HS-27A (cell line): ENCODE data around the gene APBB2.

Experiments
- DNase-seq: peaks from one replicate; pipeline ENCODE4 v3.0.0-alpha.2; 2012; ENCODE audit warnings: low read depth, missing footprints

The APBB2 gene

DNA sequence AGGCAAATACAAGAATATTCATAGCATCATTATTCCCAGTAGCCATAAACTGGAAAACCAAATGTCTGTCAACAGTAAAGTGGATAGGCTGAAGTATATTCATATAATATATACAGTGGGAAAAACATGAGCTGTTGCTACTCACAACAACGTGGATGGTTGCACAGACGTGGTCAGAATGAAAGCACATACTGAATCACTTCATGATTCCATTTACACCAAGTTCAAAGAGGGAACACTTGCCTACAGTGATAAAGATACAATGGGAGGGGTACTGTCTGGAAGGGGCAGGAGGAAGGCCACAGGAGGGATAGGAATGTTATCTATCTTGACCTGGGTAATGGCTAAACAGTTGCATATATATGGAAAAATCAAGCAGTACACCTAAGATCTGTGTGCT lies 25.3 kb downstream of the APBB2 start:
- no peak for DNase-seq

DNA sequence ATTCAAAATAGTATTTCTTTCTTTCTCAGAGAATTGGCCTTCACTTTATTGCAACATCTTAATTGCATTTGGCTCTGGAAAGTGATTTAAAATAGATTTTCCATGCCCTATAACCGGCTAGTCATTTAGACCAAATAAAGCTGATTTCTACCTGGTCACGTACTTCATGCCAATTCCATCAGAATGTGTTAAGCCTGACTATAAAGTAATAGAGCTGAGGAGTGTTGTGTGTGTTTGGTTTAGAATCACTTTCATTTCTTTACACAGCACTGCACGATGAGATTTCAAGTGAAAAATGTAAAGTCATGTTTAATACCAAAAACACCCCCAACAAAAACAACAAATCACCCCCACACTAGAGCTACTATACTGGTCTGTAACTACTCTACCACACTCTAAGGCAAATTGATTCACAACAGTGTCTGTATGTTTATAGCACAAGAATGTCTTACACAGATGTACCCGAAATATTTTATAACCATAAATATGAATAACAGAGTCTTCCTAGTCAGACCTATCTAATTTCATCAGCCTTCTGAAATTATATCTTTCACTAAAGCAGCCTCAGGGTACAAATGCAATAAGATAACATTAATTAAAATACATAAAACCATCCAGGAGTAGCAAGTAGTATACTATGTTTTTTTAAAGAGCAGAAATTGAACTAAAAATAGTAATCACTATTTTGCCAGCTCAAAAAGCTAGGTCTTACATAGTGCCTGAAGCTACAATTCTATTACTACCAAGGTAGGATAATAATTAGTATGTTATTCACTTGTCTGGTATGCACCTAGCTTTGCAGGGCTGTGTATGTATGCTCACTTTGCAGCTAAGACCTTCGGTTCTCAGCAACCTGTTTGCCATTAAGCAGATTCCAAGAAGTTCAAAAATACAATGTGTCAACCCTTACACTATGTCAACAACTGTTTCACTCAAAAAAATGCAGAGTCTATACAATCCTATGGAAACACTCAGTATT lies 28.4 kb downstream of the APBB2 start:
- no peak for DNase-seq

- no peak for DNase-seq
These were observed 30.3 kb downstream of the APBB2 start for GRCh38 chr4:41184009-41184408.

DNA sequence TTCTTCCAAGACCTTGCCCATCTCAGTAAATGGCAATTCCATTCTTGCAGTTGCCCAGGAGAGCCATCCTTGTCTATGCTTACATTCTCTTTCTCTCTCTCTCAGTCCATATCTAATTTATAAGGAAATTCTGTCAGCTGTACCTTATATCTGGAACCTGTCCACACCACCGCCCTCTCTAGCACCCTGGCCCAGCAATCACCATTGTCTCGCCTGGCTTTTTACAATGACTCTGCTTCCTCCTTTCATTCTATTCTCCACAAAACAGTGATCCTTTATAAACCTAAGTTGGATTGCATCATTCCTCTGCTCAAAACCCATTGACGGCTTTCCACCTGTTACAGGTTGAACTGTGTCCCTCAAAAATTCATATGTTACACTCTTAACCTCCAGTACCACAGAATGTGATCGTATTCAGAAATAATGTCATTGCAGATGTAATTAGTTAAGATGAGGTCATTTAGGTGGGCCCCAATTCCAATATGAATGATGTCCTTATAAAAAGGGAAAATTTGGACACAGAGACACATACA lies 31.3 kb downstream of the APBB2 start:
- DNase-seq: no peak

GRCh38 chr4:41181037-41181436 lies 33.3 kb downstream of the APBB2 start:
- no peak for DNase-seq

DNA sequence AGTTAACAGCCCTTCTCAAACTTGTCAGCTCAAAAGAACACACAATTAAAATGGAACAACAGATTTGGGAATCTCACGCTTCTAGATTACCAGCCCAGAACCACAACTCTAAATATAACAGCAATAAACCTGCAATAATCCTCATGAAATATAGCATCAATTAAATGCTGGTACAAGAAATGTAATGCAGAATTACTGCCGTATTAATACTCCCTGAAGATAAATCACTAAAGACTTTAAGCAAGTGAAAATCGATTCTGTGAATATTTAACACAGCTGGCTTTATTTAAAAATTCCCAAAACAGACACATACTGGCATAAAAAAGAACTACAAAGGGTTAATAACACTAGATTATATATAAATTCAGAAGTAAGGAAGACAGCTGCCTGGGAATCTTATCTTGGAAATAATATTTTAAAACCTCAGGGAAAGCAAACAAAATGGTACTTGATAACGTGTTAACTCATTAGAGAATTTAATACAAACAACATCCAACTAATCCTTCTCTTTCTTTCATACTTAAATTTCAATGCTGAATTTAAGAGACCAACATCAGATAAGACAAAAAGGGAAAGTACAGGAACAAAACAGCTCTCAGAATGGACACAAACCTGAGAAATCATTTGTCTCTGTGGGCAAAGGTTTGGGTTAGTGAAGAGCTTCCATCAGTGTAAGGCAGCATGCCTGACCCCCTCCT lies 34.7 kb downstream of the APBB2 start:
- no peak for DNase-seq

DNA sequence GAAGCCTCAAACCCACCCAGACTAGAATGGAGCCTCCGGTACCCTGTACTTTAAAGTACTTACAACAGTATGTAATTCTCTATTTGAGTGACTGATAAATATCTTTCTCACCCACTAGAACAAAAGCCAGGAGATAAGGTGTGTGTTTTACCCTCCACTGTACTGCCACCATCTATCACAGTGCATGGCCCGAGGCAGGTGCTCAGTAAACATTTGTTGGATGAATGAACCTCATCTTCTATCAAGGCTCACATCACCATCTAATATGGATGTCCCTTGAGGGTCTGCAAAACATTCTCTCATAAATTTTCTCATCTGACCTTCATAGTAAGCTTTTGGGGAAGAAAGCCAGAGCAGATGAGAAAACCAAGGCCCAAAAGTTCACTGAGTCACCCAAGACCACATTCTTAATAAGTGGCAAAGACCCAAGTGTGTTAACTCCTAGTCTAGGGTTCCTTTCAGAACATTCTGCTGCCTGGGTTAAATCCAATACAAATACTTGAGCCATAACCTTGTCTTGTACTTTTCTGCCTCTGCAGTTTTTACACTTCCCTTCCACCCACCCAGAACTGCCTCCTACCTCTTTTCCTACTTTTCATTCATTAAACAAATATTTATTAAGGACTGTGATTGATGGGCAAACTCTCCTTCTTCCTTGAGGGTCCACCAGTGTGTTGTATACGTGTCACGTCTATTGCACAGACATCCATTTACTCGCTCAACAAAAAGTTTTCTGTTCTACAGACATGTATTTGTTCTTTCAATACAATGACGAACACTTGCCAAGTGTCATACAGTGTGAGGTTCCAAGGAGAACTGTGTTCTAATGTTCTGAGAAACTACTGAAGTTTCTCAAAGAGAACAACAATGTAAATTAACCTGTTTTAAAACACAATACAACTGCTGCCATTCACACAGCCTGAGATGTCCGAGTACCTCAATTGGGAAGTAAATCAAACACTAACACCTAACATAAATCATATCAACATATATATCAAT lies 35.7 kb downstream of the APBB2 start:
- peak; percentile 76 for DNase-seq

GRCh38 chr4:41177016-41177415 lies 37.3 kb downstream of the APBB2 start:
- peak; percentile 76 for DNase-seq

- peak; percentile 65 for DNase-seq
These were observed 38.0 kb downstream of the APBB2 start for GRCh38 chr4:41176340-41176739.

GRCh38 chr4:41175794-41176193 lies 38.5 kb downstream of the APBB2 start:
- peak; percentile 47 for DNase-seq

- no peak for DNase-seq
These were observed 39.9 kb downstream of the APBB2 start for GRCh38 chr4:41174444-41174843.

DNA sequence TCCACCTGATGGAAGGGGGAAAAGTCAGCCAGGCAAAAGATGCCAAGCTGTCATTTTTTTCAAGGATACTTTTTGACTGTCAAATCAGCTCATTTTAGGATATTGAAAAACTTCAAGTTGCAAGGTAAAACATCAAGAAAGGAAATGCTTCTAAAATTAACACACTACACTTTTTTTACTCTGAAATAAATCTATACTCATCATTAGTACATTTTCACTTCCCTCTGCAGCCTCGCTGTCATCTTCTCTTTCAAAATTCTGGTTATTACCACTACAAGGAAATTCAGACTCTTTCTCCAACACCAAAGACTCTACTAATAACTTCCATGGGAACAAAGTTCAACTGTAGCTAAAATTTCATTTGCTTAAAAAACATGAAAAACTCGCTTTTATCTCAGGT lies 41.6 kb downstream of the APBB2 start:
- no peak for DNase-seq

GRCh38 chr4:41169256-41169800 lies 45.0 kb downstream of the APBB2 start:
- no peak for DNase-seq

DNA sequence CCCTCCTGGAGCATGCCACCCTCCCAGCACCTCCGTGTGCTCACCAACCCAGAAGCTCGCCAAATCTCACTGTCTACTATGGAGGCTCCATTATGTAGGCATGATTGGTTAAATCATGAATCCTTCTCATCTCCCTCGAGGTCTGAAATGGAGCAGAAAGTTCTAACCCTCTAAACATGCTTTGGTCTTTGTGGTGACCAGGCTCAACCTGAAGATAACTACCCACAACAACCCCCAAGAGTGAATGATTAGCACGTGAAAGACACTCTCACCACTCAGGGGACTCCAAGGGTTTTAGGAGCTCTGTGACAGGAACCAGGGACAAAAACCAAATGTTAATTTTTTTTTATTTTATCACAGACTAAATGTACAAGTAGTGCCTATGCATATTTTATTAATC lies 47.2 kb downstream of the APBB2 start:
- no peak for DNase-seq

GRCh38 chr4:41164405-41164804 lies 49.9 kb downstream of the APBB2 start:
- no peak for DNase-seq

- DNase-seq: no peak
These were observed 53.0 kb downstream of the APBB2 start for GRCh38 chr4:41161355-41161754.

- no peak for DNase-seq
These were observed 53.5 kb downstream of the APBB2 start for GRCh38 chr4:41160856-41161255.

GRCh38 chr4:41160012-41160789 lies 54.1 kb downstream of the APBB2 start:
- peak; percentile 97 for DNase-seq

DNA sequence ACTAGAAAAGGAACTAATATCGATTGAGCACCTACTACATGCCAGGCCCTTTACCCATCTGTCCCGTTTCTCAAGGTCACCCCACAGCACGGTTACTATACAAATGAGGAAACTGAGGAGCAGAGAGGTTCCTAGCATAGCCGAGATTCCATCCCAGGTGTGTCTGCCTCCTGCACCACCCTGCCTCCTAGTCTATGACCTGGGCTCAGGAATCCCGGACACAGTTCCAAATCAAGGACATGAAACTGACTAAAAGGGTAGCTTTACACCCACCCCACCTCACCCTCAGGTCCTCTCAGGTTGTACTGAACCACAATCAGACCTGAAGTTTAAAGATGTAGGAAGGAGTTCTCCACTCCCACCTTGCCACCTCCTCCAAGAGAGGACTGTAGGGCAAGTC lies 55.6 kb downstream of the APBB2 start:
- DNase-seq: no peak

DNA sequence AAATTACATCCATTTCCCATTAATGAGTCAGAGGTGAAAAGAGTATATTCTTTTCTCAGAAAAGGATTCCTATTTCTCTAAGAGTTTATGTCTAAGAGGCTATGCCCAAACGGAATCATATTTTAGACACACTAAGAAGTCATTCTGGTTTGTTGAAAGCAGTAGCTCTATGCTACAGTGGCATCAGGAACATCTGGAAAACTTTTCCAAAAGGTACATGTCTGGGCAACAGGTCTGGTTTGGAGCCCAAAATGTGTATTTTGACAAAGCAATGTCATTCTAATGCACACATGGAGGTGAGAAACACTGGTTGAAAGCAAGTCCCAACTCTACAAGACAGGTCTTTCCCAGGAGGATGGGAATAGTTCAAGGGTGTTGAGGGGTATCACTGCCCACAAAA lies 56.1 kb downstream of the APBB2 start:
- DNase-seq: no peak

DNA sequence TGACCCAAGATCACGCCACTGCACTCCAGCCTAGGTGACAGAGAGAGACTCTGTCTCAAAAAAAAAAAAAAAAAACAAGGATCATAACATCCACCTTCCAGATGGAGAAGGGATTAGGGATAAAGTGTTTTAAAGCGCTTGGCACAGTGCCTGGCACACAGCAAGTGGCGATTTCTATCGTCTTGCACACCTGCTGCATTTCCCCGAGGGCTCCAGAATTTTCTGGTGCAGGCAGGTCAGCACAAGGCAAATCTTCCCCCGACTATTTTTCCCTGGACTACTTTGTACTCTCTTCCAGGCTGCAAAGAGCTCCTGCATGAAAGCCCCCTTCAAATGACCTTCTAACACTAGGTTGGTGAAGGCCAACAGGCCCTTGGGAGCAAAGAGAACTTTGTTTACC lies 57.3 kb downstream of the APBB2 start:
- no peak for DNase-seq
